Breast epithelium (tissue), 4 donors: ENCODE measurements around the gene BAZ2B. TPM values are rescaled to one million over a fixed set of nuclear protein-coding genes. Genes with fewer than 3 reads are reported as not detected.

ENCODE experiments used
- DNase-seq, 2 donors: peaks; one replicate each; pipeline ENCODE4 v3.0.0-alpha.2; 2019; ENCODE audit warnings: low spot score in 2 of 2
- H3K27ac ChIP-seq, 2 donors: fragments of 200-600 bp; sonication (generic) in 1 of 2; one replicate each; pipeline ENCODE4 v1.5.1; 2016 to 2019; ENCODE audit warnings: mild to moderate bottlenecking in 1 of 2
- H3K27me3 ChIP-seq, 2 donors: fragments of 200-600 bp; sonication (generic) in 1 of 2; one replicate each; pipeline versions ENCODE4 v1.5.1 to v1.6.0; 2017 to 2019; ENCODE audit warnings: control low read depth in 1 of 2, mild to moderate bottlenecking in 1 of 2
- H3K36me3 ChIP-seq: fragments of 200-600 bp; one replicate; pipeline ENCODE4 v1.5.1; 2019
- H3K4me1 ChIP-seq, 2 donors: fragments of 200-600 bp; sonication (generic); one replicate each; pipeline ENCODE4 v1.5.1; 2016 to 2019; ENCODE audit warnings: control low read depth in 1 of 2
- H3K4me3 ChIP-seq, 3 donors: fragments of 200-600 bp; sonication (generic); 1 replicate in 2 of 3; 2 replicates in 1 of 3; pipeline ENCODE4 v1.5.1; 2016 to 2019; ENCODE audit warnings: mild to moderate bottlenecking in 3 of 3, moderate library complexity in 2 of 3
- H3K9me3 ChIP-seq, 2 donors: fragments of 200-600 bp; sonication (generic) in 1 of 2; one replicate each; pipeline ENCODE4 v1.5.1; 2016 to 2019; ENCODE audit warnings: control low read depth in 1 of 2
- CTCF ChIP-seq, 3 donors: fragments of 450-650 bp; IDR thresholded peaks; one replicate each; pipeline ENCODE4 v1.5.1; 2016 to 2017; ENCODE audit warnings: antibody characterized with exemption in 3 of 3, mild to moderate bottlenecking in 3 of 3, moderate library complexity in 3 of 3
- POLR2A ChIP-seq: fragments of 450-650 bp; IDR thresholded peaks from one replicate; pipeline ENCODE4 v1.6.1; 2016; ENCODE audit warnings: antibody characterized with exemption, mild to moderate bottlenecking, moderate library complexity
- POLR2AphosphoS5 ChIP-seq, 3 donors: sonication (generic); formaldehyde crosslinking; IDR thresholded peaks; one replicate each; pipeline ENCODE4 v1.6.1; 2017; ENCODE audit warnings: antibody characterized with exemption in 3 of 3
- intact Hi-C: fragments of 100-400 bp; cut with DNase I; formaldehyde crosslinking; loops from one replicate; pipeline ENCODE4 v1.15.1; 2023; ENCODE audit warnings: low total_unique reads
- total RNA-seq, 3 donors: library from RNA; depleted of rRNA; stranded (reverse); fragments of >200 nt; gene quantifications; one replicate each; pipeline ENCODE4 v1.1.0, GENCODE V29; 2016

The BAZ2B gene
- total RNA-seq, 3 donors from 2014 or later, result 86.1 to 250 (median 143) TPM

GRCh38 chr2:159462201-159462785 lies 154.1 kb downstream of the BAZ2B start:
- no peak overlapping the region for H3K4me3 ChIP-seq
- no peak overlapping the region for H3K27ac ChIP-seq
- no peaks in the 10 kb centered on the region for H3K27me3 ChIP-seq
- TF ChIP-seq POLR2AphosphoS5 (IDR thresholded peaks at IDR 0.05), result no peak
- no peaks in the 10 kb centered on the region for H3K36me3 ChIP-seq
- no peaks in the 10 kb centered on the region for H3K9me3 ChIP-seq
- H3K4me1 ChIP-seq, result no peaks in the 10 kb centered on the region
- DNase-seq, result no peak
- intact Hi-C loops, result no loop called here

- intact Hi-C loops, result no loop called here
- H3K9me3 ChIP-seq, result no peaks in the 10 kb centered on the region
- TF ChIP-seq POLR2A (no peak), POLR2AphosphoS5 (IDR thresholded peaks at IDR 0.05) (no peak), CTCF (IDR thresholded peaks at IDR 0.05) (no peak)
Observed at GRCh38 chr2:159461076-159461475, 155.3 kb downstream of the BAZ2B start.

GRCh38 chr2:159460227-159460626 lies 156.1 kb downstream of the BAZ2B start:
- TF ChIP-seq CTCF (IDR thresholded peaks at IDR 0.05) (no peak), POLR2A (no peak), POLR2AphosphoS5 (IDR thresholded peaks at IDR 0.05) (no peak)
- intact Hi-C loops, result no loop called here

More at GRCh38 chr2:159461076-159461475, 155.3 kb downstream of the BAZ2B start:
- Histone ChIP-seq H3K27ac (no peak overlapping the region), H3K4me3 (no peak overlapping the region), H3K27me3 (no peaks in the 10 kb centered on the region), H3K36me3 (no peaks in the 10 kb centered on the region), H3K4me1 (no peaks in the 10 kb centered on the region)
- DNase-seq, result no peak

GRCh38 chr2:159459279-159459678 lies 157.1 kb downstream of the BAZ2B start:
- Histone ChIP-seq H3K36me3 (no peaks in the 10 kb centered on the region), H3K27me3 (no peaks in the 10 kb centered on the region), H3K4me1 (no peaks in the 10 kb centered on the region), H3K27ac (no peak overlapping the region), H3K9me3 (no peaks in the 10 kb centered on the region), H3K4me3 (no peak overlapping the region)
- intact Hi-C loops, result no loop called here
- TF ChIP-seq POLR2AphosphoS5 (IDR thresholded peaks at IDR 0.05) (no peak), CTCF (IDR thresholded peaks at IDR 0.05) (no peak), POLR2A (no peak)
- no peak for DNase-seq

More at GRCh38 chr2:159460227-159460626, 156.1 kb downstream of the BAZ2B start:
- H3K9me3 ChIP-seq, result no peaks in the 10 kb centered on the region
- no peak overlapping the region for H3K4me3 ChIP-seq
- H3K36me3 ChIP-seq, result no peaks in the 10 kb centered on the region
- no peak overlapping the region for H3K27ac ChIP-seq
- H3K4me1 ChIP-seq, result no peaks in the 10 kb centered on the region
- H3K27me3 ChIP-seq, result no peaks in the 10 kb centered on the region
- DNase-seq, result no peak

GRCh38 chr2:159457589-159457988 lies 158.8 kb downstream of the BAZ2B start:
- intact Hi-C loops, result no loop called here
- H3K9me3 ChIP-seq, result no peaks in the 10 kb centered on the region
- no peak overlapping the region for H3K27ac ChIP-seq
- no peak for DNase-seq
- no peaks in the 10 kb centered on the region for H3K4me1 ChIP-seq
- H3K36me3 ChIP-seq, result no peaks in the 10 kb centered on the region
- no peak overlapping the region for H3K4me3 ChIP-seq
- H3K27me3 ChIP-seq, result no peaks in the 10 kb centered on the region
- TF ChIP-seq POLR2AphosphoS5 (IDR thresholded peaks at IDR 0.05) (no peak), POLR2A (no peak), CTCF (IDR thresholded peaks at IDR 0.05) (no peak)
